OCI-LY1 (cell line): Measurements from ENCODE around the gene TDRD12.
"Not testable (repeated sequence)": the region's sequence is repeated elsewhere in the genome, so short reads cannot be mapped to it uniquely, and the experiment has no call there.

Source experiments
- H2AFZ ChIP-seq: fragments of 200-600 bp; sonication (generic), shearing (Covaris generic); 2 replicates; pipeline ENCODE4 v1.6.0; 2014; ENCODE audit warnings: antibody characterized with exemption, mild to moderate bottlenecking, low read length
- H3F3A ChIP-seq: fragments of 200-600 bp; sonication (generic), shearing (Covaris generic); 2 replicates; pipeline ENCODE4 v1.6.0; 2014; ENCODE audit warnings: mild to moderate bottlenecking, antibody characterized with exemption, low read length, moderate library complexity; ENCODE audit not compliant: insufficient read depth
- H3K27ac ChIP-seq: fragments of 200-600 bp; sonication (generic); 2 replicates; pipeline ENCODE4 v1.5.1; 2014; ENCODE audit warnings: low read length, mixed run types, mild to moderate bottlenecking, low read depth; ENCODE audit not compliant: poor library complexity, severe bottlenecking
- H3K27me3 ChIP-seq: fragments of 200-600 bp; sonication (generic); 2 replicates; pipeline ENCODE4 v1.6.0; 2014; ENCODE audit warnings: antibody characterized with exemption, mild to moderate bottlenecking, low read length, moderate library complexity; ENCODE audit not compliant: insufficient read depth
- H3K36me3 ChIP-seq: fragments of 200-600 bp; sonication (generic); 2 replicates; pipeline ENCODE4 v1.6.1; 2014; ENCODE audit warnings: mild to moderate bottlenecking, antibody characterized with exemption, low read length, moderate library complexity, mixed read lengths; ENCODE audit not compliant: insufficient read depth
- H3K4me1 ChIP-seq: fragments of 200-600 bp; sonication (generic); 2 replicates; pipeline ENCODE4 v1.5.1; 2014; ENCODE audit warnings: mild to moderate bottlenecking, low read length, moderate library complexity; ENCODE audit not compliant: insufficient read depth, severe bottlenecking
- H3K4me2 ChIP-seq: fragments of 200-600 bp; sonication (generic), shearing (Covaris generic); 2 replicates; pipeline ENCODE4 v1.6.1; 2014; ENCODE audit warnings: low read length
- H3K4me3 ChIP-seq: fragments of 200-600 bp; sonication (generic); 2 replicates; pipeline ENCODE4 v1.5.1; 2014; ENCODE audit warnings: low read length, low read depth, mild to moderate bottlenecking, mixed read lengths; ENCODE audit not compliant: poor library complexity, severe bottlenecking
- H3K79me2 ChIP-seq: fragments of 200-600 bp; shearing (Covaris generic); 2 replicates; pipeline ENCODE4 v1.6.1; 2016; ENCODE audit warnings: mixed run types, low read length, mixed read lengths; ENCODE audit not compliant: insufficient read depth
- H3K9ac ChIP-seq: fragments of 200-600 bp; sonication (generic), shearing (Covaris generic); 2 replicates; pipeline ENCODE4 v1.6.1; 2014; ENCODE audit warnings: mild to moderate bottlenecking, low read length, mixed read lengths
- H3K9me2 ChIP-seq: fragments of 200-600 bp; sonication (generic), shearing (Covaris generic); 2 replicates; pipeline ENCODE4 v1.6.1; 2014; ENCODE audit warnings: low read depth, mild to moderate bottlenecking, low read length, mixed read lengths
- H3K9me3 ChIP-seq: fragments of 200-600 bp; shearing (Covaris generic); 2 replicates; pipeline ENCODE4 v1.6.1; 2014; ENCODE audit warnings: low read length, mixed read lengths
- H4K20me1 ChIP-seq: fragments of 200-600 bp; sonication (generic), shearing (Covaris generic); 2 replicates; pipeline ENCODE4 v1.6.0; 2016; ENCODE audit warnings: mild to moderate bottlenecking, low read length; ENCODE audit not compliant: insufficient read depth
- CTCF ChIP-seq: fragments of 200-600 bp; sonication (generic), shearing (Covaris generic); IDR thresholded peaks from 2 replicates; pipeline ENCODE4 v1.5.1; 2017; ENCODE audit warnings: mild to moderate bottlenecking, antibody characterized with exemption, low read length, moderate library complexity, mixed read lengths
- EZH2 ChIP-seq: fragments of 200-600 bp; sonication (generic), shearing (Covaris generic); IDR thresholded peaks from 2 replicates; pipeline ENCODE4 v1.8.0; 2017; ENCODE audit warnings: borderline replicate concordance, mixed run types, mild to moderate bottlenecking, antibody characterized with exemption, low read length, moderate library complexity, mixed read lengths

TDRD12 gene

GRCh38 chr19:32711747-32712146 lies 7.8 kb upstream of the TDRD12 start:
- H3K9me3 ChIP-seq, result no peaks in the 10 kb centered on the region
- no peaks in the 10 kb centered on the region for H3K4me1 ChIP-seq
- H3K4me3 ChIP-seq, result no peak overlapping the region
- TF ChIP-seq CTCF (no peak), EZH2 (no peak)
- no peaks in the 10 kb centered on the region for H4K20me1 ChIP-seq
- no peaks in the 10 kb centered on the region for H3K27me3 ChIP-seq
- H3K9ac ChIP-seq, result no peak overlapping the region
- no peak overlapping the region for H3K27ac ChIP-seq
- H3K79me2 ChIP-seq, result no peaks in the 10 kb centered on the region
- no peak overlapping the region for H2AFZ ChIP-seq
- no peaks in the 10 kb centered on the region for H3K9me2 ChIP-seq
- H3K36me3 ChIP-seq, result peaks cover 71% of the 10 kb centered on the region
- H3F3A ChIP-seq, result no peaks in the 10 kb centered on the region
- H3K4me2 ChIP-seq, result no peak overlapping the region

- not testable (repeated sequence) for H3K9ac ChIP-seq, H3K27ac ChIP-seq, H3K4me1 ChIP-seq, H3K9me2 ChIP-seq, H3F3A ChIP-seq, H2AFZ ChIP-seq, H3K79me2 ChIP-seq, H4K20me1 ChIP-seq, H3K4me3 ChIP-seq, H3K9me3 ChIP-seq, H3K27me3 ChIP-seq, H3K4me2 ChIP-seq
- H3K36me3 ChIP-seq, result peaks cover 36% of the 10 kb centered on the region
These were observed 3.4 kb upstream of the TDRD12 start for GRCh38 chr19:32716203-32716602.

- Histone ChIP-seq H3K4me2 (no peak overlapping the region), H3K27me3 (no peaks in the 10 kb centered on the region), H3K79me2 (no peaks in the 10 kb centered on the region), H3F3A (no peaks in the 10 kb centered on the region), H3K27ac (no peak overlapping the region), H2AFZ (no peak overlapping the region), H3K36me3 (peaks cover 26% of the 10 kb centered on the region), H3K9me2 (no peaks in the 10 kb centered on the region), H3K4me1 (no peaks in the 10 kb centered on the region), H3K4me3 (no peak overlapping the region), H3K9ac (no peak overlapping the region), H3K9me3 (no peaks in the 10 kb centered on the region), H4K20me1 (no peaks in the 10 kb centered on the region)
- TF ChIP-seq EZH2 (no peak), CTCF (no peak)
These were observed 2.1 kb upstream of the TDRD12 start for GRCh38 chr19:32717496-32717895.

- H3K27me3 ChIP-seq, result no peaks in the 10 kb centered on the region
- no peak overlapping the region for H2AFZ ChIP-seq
- no peaks in the 10 kb centered on the region for H3K9me3 ChIP-seq
- H3F3A ChIP-seq, result no peaks in the 10 kb centered on the region
- no peak overlapping the region for H3K9ac ChIP-seq
- TF ChIP-seq EZH2, result no peak
- no peak for TF ChIP-seq CTCF
- no peaks in the 10 kb centered on the region for H4K20me1 ChIP-seq
- no peak overlapping the region for H3K27ac ChIP-seq
- H3K4me1 ChIP-seq, result no peaks in the 10 kb centered on the region
- H3K79me2 ChIP-seq, result no peaks in the 10 kb centered on the region
- H3K9me2 ChIP-seq, result no peaks in the 10 kb centered on the region
- peaks cover 20% of the 10 kb centered on the region for H3K36me3 ChIP-seq
- H3K4me2 ChIP-seq, result no peak overlapping the region
- H3K4me3 ChIP-seq, result no peak overlapping the region
These were observed 1.3 kb upstream of the TDRD12 start for GRCh38 chr19:32718286-32718685.
